ENCODE results near the gene EPB41L1. TPM values are rescaled to one million over a fixed set of nuclear protein-coding genes. Genes with fewer than 3 reads are reported as not detected.
A peak's percentile ranks its signal among the peaks of the same experiment; 100 is the strongest.

EPB41L1 gene
- total RNA-seq, 1 experiment from 2014 or later, result 8.6 TPM

- no peak overlapping the region for H3K4me3 ChIP-seq (ENCODE audit: low read depth in 2 of 2, low read length in 2 of 2)
- in situ Hi-C loops (cut with HindIII; ENCODE audit: low pct_unique_long_range_greater_than_20kb, low sequenced_read_pairs) (no loop called here), intact Hi-C loops (cut with micrococcal nuclease; ENCODE audit: unreplicated experiment) (no loop called here)
- no peak overlapping the region for H3K27ac ChIP-seq (ENCODE audit: low read length)
- TF ChIP-seq TCF7L2 (IDR thresholded peaks at IDR 0.05; ENCODE audit: low read depth, low read length) (no peak), CTCF (IDR thresholded peaks at IDR 0.05) (peak; percentile 86)
- ChIA-PET POLR2A (no interaction called here), CTCF (no interaction called here)
- peak; percentile 83 for ATAC-seq
- no peaks in the 10 kb centered on the region for H3K36me3 ChIP-seq (ENCODE audit: control insufficient read depth, insufficient read depth, low read length)
- H3K9me3 ChIP-seq (ENCODE audit: control insufficient read depth, insufficient read depth, low read depth, low read length), result no peaks in the 10 kb centered on the region
- peak; percentile 22 for DNase-seq (ENCODE audit: low read depth, low spot score)
- no peaks in the 10 kb centered on the region for H3K4me1 ChIP-seq (ENCODE audit: control insufficient read depth, insufficient read depth, low read length)
- H3K27me3 ChIP-seq (ENCODE audit: control insufficient read depth, insufficient read depth, low read length), result no peaks in the 10 kb centered on the region
- no TSS peak for BruUV-seq (replicated peaks)
Observed at GRCh38 chr20:36214684-36215256, 60.2 kb downstream of the EPB41L1 start.

GRCh38 chr20:36215778-36216177, 61.2 kb downstream of the EPB41L1 start:
- Histone ChIP-seq H3K36me3 (ENCODE audit: control insufficient read depth, insufficient read depth, low read length) (no peaks in the 10 kb centered on the region), H3K27ac (ENCODE audit: low read length) (no peak overlapping the region), H3K27me3 (ENCODE audit: control insufficient read depth, insufficient read depth, low read length) (no peaks in the 10 kb centered on the region), H3K4me1 (ENCODE audit: control insufficient read depth, insufficient read depth, low read length) (no peaks in the 10 kb centered on the region), H3K9me3 (ENCODE audit: control insufficient read depth, insufficient read depth, low read depth, low read length) (no peaks in the 10 kb centered on the region), H3K4me3 (ENCODE audit: low read depth in 2 of 2, low read length in 2 of 2) (no peak overlapping the region)
- no TSS peak for BruUV-seq (replicated peaks)
- DNase-seq (ENCODE audit: low read depth, low spot score) (no peak), ATAC-seq (no peak)
- TF ChIP-seq POLR2AphosphoS5 (IDR thresholded peaks at IDR 0.05; ENCODE audit: low read depth, low read length), result no peak
- CTCF ChIA-PET, result interaction anchor here (1.0 kb wide), 1 partner anchor 223 kb away, joined by 6 read pairs; no protein-coding TSS in a partner anchor
- intact Hi-C loops (cut with micrococcal nuclease; ENCODE audit: unreplicated experiment) (no loop called here), in situ Hi-C loops (cut with HindIII; ENCODE audit: low pct_unique_long_range_greater_than_20kb, low sequenced_read_pairs) (no loop called here)
- POLR2A ChIA-PET, result no interaction called here

- CTCF ChIA-PET, result interaction anchor here (0.6 to 1.0 kb wide), 3 partner anchors 42 to 547 kb away, joined by 3 to 6 read pairs (median 3); no protein-coding TSS in a partner anchor
- Histone ChIP-seq H3K27ac (ENCODE audit: low read length) (no peak overlapping the region), H3K36me3 (ENCODE audit: control insufficient read depth, insufficient read depth, low read length) (no peaks in the 10 kb centered on the region), H3K9me3 (ENCODE audit: control insufficient read depth, insufficient read depth, low read depth, low read length) (no peaks in the 10 kb centered on the region), H3K4me1 (ENCODE audit: control insufficient read depth, insufficient read depth, low read length) (no peaks in the 10 kb centered on the region), H3K4me3 (ENCODE audit: low read depth in 2 of 2, low read length in 2 of 2) (no peak overlapping the region), H3K27me3 (ENCODE audit: control insufficient read depth, insufficient read depth, low read length) (no peaks in the 10 kb centered on the region)
- intact Hi-C loops (cut with micrococcal nuclease; ENCODE audit: unreplicated experiment) (no loop called here), in situ Hi-C loops (cut with HindIII; ENCODE audit: low pct_unique_long_range_greater_than_20kb, low sequenced_read_pairs) (no loop called here)
- POLR2A ChIA-PET, result no interaction called here
- no peak for TF ChIP-seq POLR2AphosphoS5 (IDR thresholded peaks at IDR 0.05; ENCODE audit: low read depth, low read length)
- no peak for TF ChIP-seq CTCF (IDR thresholded peaks at IDR 0.05)
- no peak for TF ChIP-seq SIN3A (IDR thresholded peaks at IDR 0.05; ENCODE audit: borderline replicate concordance, insufficient read depth, low read depth, low read length)
- TF ChIP-seq REST (IDR thresholded peaks at IDR 0.05; ENCODE audit: insufficient read depth in 1 of 2, low read depth in 2 of 2, low read length in 1 of 2), result no peak
- TF ChIP-seq TCF7L2 (IDR thresholded peaks at IDR 0.05; ENCODE audit: low read depth, low read length), result no peak
- DNase-seq (ENCODE audit: low read depth, low spot score), result no peak
- ATAC-seq, result no peak
- no TSS peak for BruUV-seq (replicated peaks)
Observed at GRCh38 chr20:36216314-36217025, 61.9 kb downstream of the EPB41L1 start.

All from Panc1 (cell line).